HG03521 (cell line): Measurements from ENCODE around the gene TXNDC11.

Experiments
- ATAC-seq: cut with Tn5 transposase; IDR thresholded peaks from one replicate; pipeline ENCODE4 v1.9.1; 2021; ENCODE audit warnings: mild to moderate bottlenecking, moderate library complexity; ENCODE audit not compliant: unreplicated experiment

Gene TXNDC11

DNA sequence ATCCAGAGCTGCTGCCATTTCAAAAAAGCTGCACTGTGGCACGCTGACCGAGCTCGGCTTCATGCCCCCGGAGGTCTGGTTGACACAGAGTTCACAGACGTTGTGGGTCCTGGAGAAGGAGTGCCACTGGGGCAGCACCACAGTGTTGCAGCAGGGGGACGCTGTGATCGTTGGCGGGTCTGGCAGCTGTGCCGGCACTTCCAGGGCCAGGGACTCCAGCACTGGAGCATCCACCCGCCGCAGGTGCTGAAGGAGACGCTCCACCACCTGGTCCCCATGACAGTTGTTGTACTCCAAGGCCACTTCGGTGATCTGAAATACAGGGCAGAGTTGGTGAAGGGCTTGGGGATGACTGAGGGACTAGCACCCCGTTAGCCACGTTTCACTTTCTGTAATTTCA is 50.9 kb downstream of the TXNDC11 start:
- no peak for ATAC-seq

DNA sequence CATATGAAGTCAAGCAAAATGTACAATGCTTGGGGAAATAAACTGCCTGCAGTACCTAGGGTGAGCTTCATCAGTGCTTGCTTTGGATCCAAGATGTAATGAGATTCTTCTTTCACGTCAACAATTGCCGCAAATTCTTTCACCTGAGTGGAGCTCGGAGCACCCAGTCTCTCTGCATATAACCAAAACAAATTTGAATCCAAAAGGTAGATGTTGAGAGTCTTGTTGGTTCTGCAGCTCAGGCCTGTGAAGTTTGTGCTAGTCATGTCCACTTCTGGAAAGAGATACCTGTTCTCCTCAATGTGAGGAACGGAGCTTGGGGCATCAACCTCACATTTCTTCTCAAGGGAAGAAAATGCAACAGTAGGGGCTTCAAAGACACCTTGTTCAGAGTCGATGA is 51.4 kb downstream of the TXNDC11 start:
- no peak for ATAC-seq

DNA sequence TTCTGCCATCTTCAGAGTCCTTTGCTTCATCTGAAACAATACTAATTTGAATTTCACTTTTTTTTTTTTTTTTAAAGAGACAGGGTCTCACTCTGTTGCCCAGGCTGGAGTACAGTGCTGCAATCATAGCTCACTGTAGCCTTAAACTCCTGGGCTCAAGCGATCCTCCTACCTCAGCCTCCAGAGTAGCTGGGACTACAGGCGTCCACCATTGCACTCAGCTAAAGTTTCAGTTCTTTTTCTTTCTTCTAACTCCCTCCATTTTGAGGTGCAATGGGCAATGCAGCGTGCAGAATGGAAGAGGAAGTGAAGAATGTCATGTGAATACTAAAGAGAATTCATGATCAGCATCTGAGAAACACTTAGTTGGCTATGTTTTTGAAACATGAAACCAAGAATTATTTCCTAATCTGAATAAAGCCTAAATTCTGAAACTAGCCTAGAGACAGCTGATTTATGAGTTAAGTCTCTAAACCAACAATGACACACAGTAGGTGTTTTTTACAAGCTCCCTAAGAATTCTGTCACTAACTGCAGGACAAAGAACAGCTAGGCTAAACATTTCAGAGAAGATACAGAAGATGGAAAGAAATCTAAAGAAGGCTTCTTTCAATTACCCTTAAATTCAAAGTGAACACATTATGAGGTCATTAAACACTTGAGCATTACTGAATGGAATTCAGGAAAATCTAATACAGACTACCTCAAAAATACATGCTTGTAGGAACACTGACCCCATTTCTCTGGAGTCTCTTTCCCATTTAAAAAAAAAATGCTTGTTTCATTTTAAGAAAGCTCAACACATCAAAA is 53.4 kb downstream of the TXNDC11 start:
- peak; percentile 80 for ATAC-seq

- ATAC-seq: no peak
Observed at GRCh38 chr16:11688520-11688886, 54.2 kb downstream of the TXNDC11 start.

- ATAC-seq: no peak
Observed at GRCh38 chr16:11687601-11688519, 54.8 kb downstream of the TXNDC11 start.

DNA sequence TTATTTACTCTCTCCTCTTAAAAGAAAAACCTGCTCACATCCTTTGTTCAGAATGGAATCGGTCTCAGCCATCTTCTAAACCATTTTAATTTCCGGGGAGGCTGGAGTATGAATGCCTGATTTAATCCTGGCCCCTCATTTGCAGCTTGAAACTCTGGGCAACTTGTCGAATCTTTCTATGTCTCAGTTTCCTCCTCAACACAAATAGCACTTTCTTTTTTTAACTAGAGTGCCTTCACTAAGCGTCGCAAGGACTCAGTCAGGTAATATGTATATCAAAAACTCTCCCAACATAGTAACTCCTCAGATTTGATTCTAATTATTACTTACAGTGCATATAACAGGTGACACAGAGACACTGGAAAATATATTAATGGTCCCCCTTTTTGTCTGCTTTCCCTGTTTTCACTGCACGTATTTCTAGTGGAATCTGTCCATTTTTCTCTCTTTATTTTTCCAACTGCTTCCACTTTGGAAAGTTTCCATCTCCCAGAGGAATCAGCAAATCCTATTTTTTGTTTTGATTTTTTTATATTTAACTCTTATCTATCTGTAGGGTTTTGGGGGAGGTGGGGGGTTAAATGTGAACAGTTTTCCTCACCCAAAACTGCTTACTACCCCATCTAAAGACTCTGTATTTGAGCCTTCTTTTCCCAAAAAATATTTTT is 55.8 kb downstream of the TXNDC11 start:
- no peak for ATAC-seq

GRCh38 chr16:11685844-11686618 is 56.6 kb downstream of the TXNDC11 start:
- ATAC-seq: no peak

DNA sequence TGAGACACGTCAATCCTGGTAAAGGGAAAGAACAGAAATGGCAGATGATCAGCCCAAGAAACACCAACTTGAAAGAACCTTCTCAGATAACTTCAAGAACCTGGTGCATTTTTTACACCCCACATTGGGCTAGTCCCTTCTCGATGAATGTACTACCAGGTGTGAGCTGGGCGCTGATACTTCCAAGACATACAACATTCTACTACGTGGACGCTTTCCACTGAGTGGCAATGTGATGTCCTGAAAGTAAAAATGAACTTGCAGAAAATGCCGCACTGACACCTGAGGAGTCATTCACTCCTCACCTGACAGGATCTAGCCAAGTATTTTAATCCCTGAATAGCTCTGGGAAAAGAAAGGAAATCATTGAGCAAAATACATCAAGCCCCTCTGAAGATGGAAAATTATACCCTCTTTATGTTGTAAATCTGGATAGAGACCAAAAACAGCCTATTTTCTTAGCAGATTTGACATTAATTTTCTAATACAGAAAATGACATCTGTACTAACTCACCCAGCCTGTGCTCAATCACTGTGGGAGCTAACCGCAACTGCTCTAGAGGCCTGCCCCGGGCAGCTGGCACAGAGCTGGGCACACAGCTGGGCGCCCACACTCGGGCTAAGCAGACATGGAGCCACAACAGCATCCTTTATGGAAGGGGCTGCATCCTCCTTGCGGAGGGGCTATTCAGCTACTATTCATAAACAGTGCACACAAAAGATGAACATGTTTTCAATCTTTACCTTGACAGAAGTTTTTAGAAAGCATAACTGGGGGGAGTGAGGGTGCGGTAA is 58.2 kb downstream of the TXNDC11 start:
- ATAC-seq: no peak

DNA sequence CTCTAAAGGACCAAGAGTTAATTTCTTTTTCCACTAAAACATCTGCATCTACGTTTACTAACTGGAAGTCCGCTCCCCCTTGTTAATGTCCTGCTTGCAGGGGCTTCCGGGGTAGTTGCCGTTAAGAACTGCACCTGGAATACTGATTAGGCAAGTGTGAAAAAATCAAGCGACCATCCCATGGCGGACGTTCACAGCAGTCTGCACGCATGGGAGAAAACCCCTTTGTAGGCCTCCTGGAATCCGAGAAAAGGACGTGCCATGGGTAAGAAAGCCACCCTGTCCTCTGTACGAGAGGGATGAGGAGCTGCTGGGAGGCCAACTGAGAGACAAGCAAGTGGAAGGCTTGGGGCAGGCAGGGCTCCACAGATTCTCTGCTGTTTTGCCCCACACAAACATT is 59.5 kb downstream of the TXNDC11 start:
- ATAC-seq: no peak

- no peak for ATAC-seq
Observed at GRCh38 chr16:11682655-11683096, 60.0 kb downstream of the TXNDC11 start.

GRCh38 chr16:11681976-11682654 is 60.5 kb downstream of the TXNDC11 start:
- ATAC-seq: peak; percentile 50

DNA sequence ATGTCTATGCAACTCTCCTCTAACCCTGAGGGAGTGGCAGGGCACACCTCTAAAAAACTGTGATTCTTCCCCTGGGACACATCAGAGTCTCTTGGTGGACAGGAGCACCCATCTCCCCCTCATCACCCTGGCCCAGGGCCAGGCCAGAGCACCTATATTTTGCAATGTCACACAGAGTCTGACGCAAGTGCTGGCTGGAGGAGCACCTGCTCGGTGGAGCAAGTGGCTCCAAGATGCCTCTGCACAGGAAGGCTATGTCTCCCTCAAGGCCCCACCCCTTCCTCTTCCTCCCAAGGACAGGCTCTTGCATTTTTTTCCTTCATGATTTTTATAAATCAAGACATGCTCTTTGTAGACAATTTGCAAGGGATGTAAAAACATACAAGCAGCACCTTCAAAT is 61.1 kb downstream of the TXNDC11 start:
- no peak for ATAC-seq

GRCh38 chr16:11679941-11680911 is 62.4 kb downstream of the TXNDC11 start:
- no peak for ATAC-seq

DNA sequence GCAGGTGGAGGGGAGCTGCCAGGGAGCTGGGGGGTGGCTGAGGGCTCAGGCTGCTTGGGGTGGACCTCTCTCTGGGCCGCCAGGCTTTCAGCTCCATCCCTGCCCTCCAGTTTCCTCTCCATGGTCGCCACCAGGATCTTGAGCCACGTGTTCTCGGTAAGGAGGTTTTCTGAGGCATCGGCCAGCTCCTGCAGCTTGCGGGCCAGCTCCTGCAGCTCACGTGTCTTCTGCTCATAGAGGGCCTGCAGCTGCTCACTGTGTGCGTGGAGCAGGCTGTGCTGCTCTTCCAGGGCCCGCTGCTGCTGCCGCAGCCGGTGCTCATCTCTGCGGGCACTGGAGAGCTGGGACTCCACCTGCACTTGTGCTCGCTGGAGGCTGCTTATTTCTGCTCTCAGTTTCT is 63.4 kb downstream of the TXNDC11 start:
- ATAC-seq: no peak

DNA sequence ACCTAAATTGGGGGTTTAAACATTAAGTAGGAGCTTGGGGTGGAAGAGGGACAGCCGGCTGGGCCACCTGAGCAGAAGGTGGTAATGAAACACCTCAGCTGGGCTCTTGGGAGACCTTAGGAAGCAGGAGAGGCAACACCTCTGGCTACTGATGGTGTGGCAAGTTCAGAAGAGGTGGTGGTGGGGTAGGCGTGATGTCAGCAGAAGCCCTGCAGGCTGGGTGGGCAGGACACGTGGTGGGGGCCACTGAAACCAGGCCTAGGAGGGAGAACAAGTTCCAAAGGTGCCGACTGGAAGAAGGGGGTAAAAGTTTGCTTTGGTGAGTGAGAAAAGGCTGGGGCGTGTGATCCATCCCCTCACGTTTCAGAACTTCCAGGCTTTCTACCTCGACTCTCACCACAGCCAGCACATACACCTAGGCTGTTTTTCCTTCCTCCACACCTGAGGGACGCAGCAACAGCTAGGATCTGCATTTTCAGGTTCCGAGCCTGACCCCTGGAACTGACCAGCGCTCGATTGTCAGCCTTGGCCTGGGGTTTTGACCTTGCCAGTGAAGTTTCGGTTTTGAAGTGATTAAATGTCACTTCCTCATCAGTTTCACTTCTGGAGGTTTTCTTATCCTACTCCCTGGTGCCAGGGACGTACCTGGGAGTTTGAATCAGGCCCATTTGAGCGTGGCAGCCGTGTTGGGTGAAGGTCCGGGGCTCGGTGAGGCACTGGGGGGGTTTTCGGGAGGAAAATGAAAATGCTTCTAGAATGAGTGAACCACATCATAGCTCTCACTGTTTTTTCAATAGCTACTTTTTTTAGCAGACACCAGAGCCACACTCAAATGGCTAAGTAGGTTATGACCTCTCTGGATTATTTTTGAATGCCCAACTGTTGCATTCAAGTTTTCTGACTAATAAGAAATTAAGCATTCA is 64.4 kb downstream of the TXNDC11 start:
- no peak for ATAC-seq

DNA sequence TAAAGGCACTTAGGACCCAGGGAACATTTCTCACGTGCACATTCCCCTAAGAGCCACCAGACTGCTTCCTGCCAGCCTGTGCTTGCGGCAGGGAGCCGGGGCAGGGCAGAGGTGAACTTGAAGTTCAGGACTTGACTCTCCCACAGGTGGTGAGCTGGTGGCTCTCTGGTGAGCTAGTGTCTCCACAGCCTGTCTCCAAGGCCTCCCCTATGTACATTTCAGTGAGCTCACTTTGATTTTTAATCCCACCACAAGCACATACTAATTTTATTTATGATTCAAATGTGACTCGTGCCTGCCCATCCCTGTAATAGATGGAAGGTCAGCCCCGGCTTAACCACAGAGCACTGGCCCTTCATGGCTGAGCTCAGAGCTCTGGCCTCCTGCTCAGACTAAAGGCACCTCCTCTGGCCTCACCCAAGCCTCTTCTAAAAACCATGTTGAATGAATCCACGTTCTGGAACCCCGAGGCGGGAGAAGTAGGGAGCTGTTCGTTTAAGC is 65.2 kb downstream of the TXNDC11 start:
- ATAC-seq: no peak

DNA sequence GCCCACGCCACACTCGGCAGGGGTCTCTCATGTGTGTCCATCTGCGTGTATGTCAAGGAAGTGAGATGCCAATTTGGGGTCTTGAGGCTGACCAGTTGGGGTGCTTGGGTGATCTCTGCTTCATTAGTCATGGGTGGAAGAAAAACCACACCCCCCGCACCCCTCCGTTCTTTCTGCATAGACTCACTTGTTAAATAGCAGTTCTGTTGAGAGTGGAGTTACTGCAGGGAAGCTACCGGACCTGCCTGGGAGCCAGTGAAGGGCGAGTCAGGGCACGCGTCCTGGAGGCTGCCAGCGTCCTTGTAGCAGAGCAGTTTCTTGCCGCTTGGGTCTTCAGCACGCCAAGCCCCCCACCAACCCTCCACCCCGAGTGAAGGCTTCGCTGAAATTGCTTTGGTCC is 65.9 kb downstream of the TXNDC11 start:
- no peak for ATAC-seq
